Measurements from ENCODE around the gene HTR2A. TPM values are rescaled to one million over a fixed set of nuclear protein-coding genes. Genes with fewer than 3 reads are reported as not detected.
A peak's percentile ranks its signal among the peaks of the same experiment; 100 is the strongest.
"Not testable (repeated sequence)": the region's sequence is repeated elsewhere in the genome, so short reads cannot be mapped to it uniquely, and the experiment has no call there.

The HTR2A gene
- total and polyA plus RNA-seq, 4 donors: 7.1 to 23.5 (median 18.5) TPM

GRCh38 chr13:46831588-46832194 is 65.2 kb downstream of the HTR2A start:
- Histone ChIP-seq H3K27me3 (ENCODE audit: control insufficient read depth, insufficient read depth, low read length) (no peaks in the 10 kb centered on the region), H3K4me1 (ENCODE audit: control insufficient read depth, insufficient read depth, low read length) (no peaks in the 10 kb centered on the region), H3K27ac (ENCODE audit: low read depth, low read length) (no peak overlapping the region), H3K36me3 (ENCODE audit: control insufficient read depth, insufficient read depth, low read length) (no peaks in the 10 kb centered on the region), H3K9me3 (ENCODE audit: control insufficient read depth, insufficient read depth, low read length) (no peaks in the 10 kb centered on the region), H3K4me3 (ENCODE audit: low read depth, low read length) (no peak overlapping the region)
- no CpG with 5 or more reads among the region's 5 CpGs for whole genome bisulfite sequencing (ENCODE audit: insufficient coverage)
- peak; percentile 38 to 95 (median 68) for DNase-seq (ENCODE audit: low read depth in 4 of 6, low spot score in 6 of 6)

DNA sequence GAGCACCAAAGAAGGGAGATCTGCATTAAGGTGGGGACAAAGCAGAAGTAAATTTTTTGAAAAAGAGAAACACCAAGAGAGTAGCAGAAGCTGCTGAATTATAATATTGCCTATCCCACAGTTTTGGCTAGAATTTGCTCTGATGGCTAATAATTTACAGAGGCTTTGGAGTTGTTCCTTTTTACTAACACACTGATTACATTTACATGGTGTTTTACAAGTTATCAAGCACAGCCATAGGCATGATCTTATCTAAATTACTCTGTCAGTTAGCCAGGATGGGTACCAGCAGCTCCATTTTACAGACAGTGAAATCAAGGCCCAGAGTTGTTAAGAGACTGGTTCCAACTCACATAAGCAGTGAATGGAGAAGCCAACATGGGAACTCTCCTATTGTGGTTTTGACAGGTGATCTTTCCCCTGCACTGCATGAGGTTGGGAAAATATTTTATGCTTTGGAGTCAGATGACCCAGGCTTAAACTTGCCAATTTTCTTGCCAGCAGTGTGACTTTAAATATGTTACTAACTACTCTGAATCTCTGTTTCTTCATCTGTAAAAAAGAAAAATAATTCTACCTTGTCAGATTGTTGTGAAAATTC is 66.3 kb downstream of the HTR2A start:
- H3K4me3 ChIP-seq (ENCODE audit: low read depth, low read length): no peak overlapping the region
- H3K4me1 ChIP-seq (ENCODE audit: control insufficient read depth, insufficient read depth, low read length): no peaks in the 10 kb centered on the region
- no peak for DNase-seq (ENCODE audit: low read depth in 4 of 6, low spot score in 6 of 6)
- H3K27me3 ChIP-seq (ENCODE audit: control insufficient read depth, insufficient read depth, low read length): no peaks in the 10 kb centered on the region
- H3K27ac ChIP-seq (ENCODE audit: low read depth, low read length): no peak overlapping the region
- no peaks in the 10 kb centered on the region for H3K9me3 ChIP-seq (ENCODE audit: control insufficient read depth, insufficient read depth, low read length)
- no peaks in the 10 kb centered on the region for H3K36me3 ChIP-seq (ENCODE audit: control insufficient read depth, insufficient read depth, low read length)

- H3K4me1 ChIP-seq (ENCODE audit: control insufficient read depth, insufficient read depth, low read length): no peaks in the 10 kb centered on the region
- no peaks in the 10 kb centered on the region for H3K36me3 ChIP-seq (ENCODE audit: control insufficient read depth, insufficient read depth, low read length)
- H3K27me3 ChIP-seq (ENCODE audit: control insufficient read depth, insufficient read depth, low read length): no peaks in the 10 kb centered on the region
- H3K4me3 ChIP-seq (ENCODE audit: low read depth, low read length): no peak overlapping the region
- no peak overlapping the region for H3K27ac ChIP-seq (ENCODE audit: low read depth, low read length)
- no peaks in the 10 kb centered on the region for H3K9me3 ChIP-seq (ENCODE audit: control insufficient read depth, insufficient read depth, low read length)
- DNase-seq (ENCODE audit: low read depth in 4 of 6, low spot score in 6 of 6): no peak
- no CpG with 5 or more reads among the region's 2 CpGs for WGBS (ENCODE audit: insufficient coverage)
Observed at GRCh38 chr13:46822551-46822950, 74.3 kb downstream of the HTR2A start.

GRCh38 chr13:46817838-46818476 is 78.9 kb downstream of the HTR2A start:
- H3K27ac ChIP-seq (ENCODE audit: low read depth, low read length): no peak overlapping the region

DNA sequence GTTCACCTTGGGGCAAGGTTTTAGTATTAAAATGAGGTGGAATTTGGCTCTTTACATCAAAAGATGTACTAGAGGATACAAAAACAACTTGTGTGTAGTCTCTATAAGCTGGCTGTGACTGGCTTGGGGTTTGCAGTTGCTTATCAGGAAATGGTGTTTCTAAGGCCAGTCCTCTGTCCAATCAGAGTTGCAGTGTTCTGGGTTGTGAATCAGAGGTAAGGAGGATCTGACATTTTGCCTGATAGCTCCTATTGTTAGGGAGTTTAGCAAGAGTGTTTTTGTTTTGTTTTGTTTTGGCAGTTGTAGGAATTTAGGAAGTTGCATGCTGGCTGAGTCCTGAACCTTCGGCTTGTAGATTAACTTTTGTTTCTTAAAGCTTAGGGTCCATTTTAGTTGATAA is 79.8 kb downstream of the HTR2A start:
- no CpG with 5 or more reads among the region's 1 CpG for WGBS (ENCODE audit: insufficient coverage)
- no peaks in the 10 kb centered on the region for H3K36me3 ChIP-seq (ENCODE audit: control insufficient read depth, insufficient read depth, low read length)
- no peaks in the 10 kb centered on the region for H3K27me3 ChIP-seq (ENCODE audit: control insufficient read depth, insufficient read depth, low read length)
- DNase-seq (ENCODE audit: low read depth in 4 of 6, low spot score in 6 of 6): no peak
- H3K27ac ChIP-seq (ENCODE audit: low read depth, low read length): peak overlapping the region; percentile 4
- H3K9me3 ChIP-seq (ENCODE audit: control insufficient read depth, insufficient read depth, low read length): no peaks in the 10 kb centered on the region
- no peaks in the 10 kb centered on the region for H3K4me1 ChIP-seq (ENCODE audit: control insufficient read depth, insufficient read depth, low read length)
- no peak overlapping the region for H3K4me3 ChIP-seq (ENCODE audit: low read depth, low read length)

More at GRCh38 chr13:46817838-46818476, 78.9 kb downstream of the HTR2A start:
- Histone ChIP-seq H3K4me1 (ENCODE audit: control insufficient read depth, insufficient read depth, low read length) (no peaks in the 10 kb centered on the region), H3K4me3 (ENCODE audit: low read depth, low read length) (no peak overlapping the region), H3K9me3 (ENCODE audit: control insufficient read depth, insufficient read depth, low read length) (no peaks in the 10 kb centered on the region), H3K36me3 (ENCODE audit: control insufficient read depth, insufficient read depth, low read length) (no peaks in the 10 kb centered on the region), H3K27me3 (ENCODE audit: control insufficient read depth, insufficient read depth, low read length) (no peaks in the 10 kb centered on the region)
- no peak for DNase-seq (ENCODE audit: low read depth in 4 of 6, low spot score in 6 of 6)
- 89% methylated on average over 13 of the region's 13 CpGs for WGBS (ENCODE audit: insufficient coverage)

GRCh38 chr13:46816371-46816770 is 80.5 kb downstream of the HTR2A start:
- DNase-seq (ENCODE audit: low read depth in 4 of 6, low spot score in 6 of 6): no peak
- 100% methylated on average over 1 of the region's 1 CpG for WGBS (ENCODE audit: insufficient coverage)
- Histone ChIP-seq H3K4me1 (ENCODE audit: control insufficient read depth, insufficient read depth, low read length) (no peaks in the 10 kb centered on the region), H3K27ac (ENCODE audit: low read depth, low read length) (no peak overlapping the region), H3K36me3 (ENCODE audit: control insufficient read depth, insufficient read depth, low read length) (no peaks in the 10 kb centered on the region), H3K27me3 (ENCODE audit: control insufficient read depth, insufficient read depth, low read length) (no peaks in the 10 kb centered on the region), H3K4me3 (ENCODE audit: low read depth, low read length) (no peak overlapping the region), H3K9me3 (ENCODE audit: control insufficient read depth, insufficient read depth, low read length) (no peaks in the 10 kb centered on the region)

- no peaks in the 10 kb centered on the region for H3K4me1 ChIP-seq (ENCODE audit: control insufficient read depth, insufficient read depth, low read length)
- no peaks in the 10 kb centered on the region for H3K9me3 ChIP-seq (ENCODE audit: control insufficient read depth, insufficient read depth, low read length)
Observed at GRCh38 chr13:46812301-46812797, 84.5 kb downstream of the HTR2A start.

GRCh38 chr13:46810440-46810839 is 86.4 kb downstream of the HTR2A start:
- Histone ChIP-seq H3K9me3 (ENCODE audit: control insufficient read depth, insufficient read depth, low read length) (no peaks in the 10 kb centered on the region), H3K4me1 (ENCODE audit: control insufficient read depth, insufficient read depth, low read length) (no peaks in the 10 kb centered on the region), H3K27ac (ENCODE audit: low read depth, low read length) (no peak overlapping the region), H3K4me3 (ENCODE audit: low read depth, low read length) (no peak overlapping the region), H3K36me3 (ENCODE audit: control insufficient read depth, insufficient read depth, low read length) (no peaks in the 10 kb centered on the region), H3K27me3 (ENCODE audit: control insufficient read depth, insufficient read depth, low read length) (no peaks in the 10 kb centered on the region)
- WGBS (ENCODE audit: insufficient coverage): no CpG with 5 or more reads among the region's 5 CpGs
- DNase-seq (ENCODE audit: low read depth in 4 of 6, low spot score in 6 of 6): no peak

More at GRCh38 chr13:46812301-46812797, 84.5 kb downstream of the HTR2A start:
- Histone ChIP-seq H3K4me3 (ENCODE audit: low read depth, low read length) (no peak overlapping the region), H3K36me3 (ENCODE audit: control insufficient read depth, insufficient read depth, low read length) (no peaks in the 10 kb centered on the region), H3K27ac (ENCODE audit: low read depth, low read length) (no peak overlapping the region), H3K27me3 (ENCODE audit: control insufficient read depth, insufficient read depth, low read length) (no peaks in the 10 kb centered on the region)
- no peak for DNase-seq (ENCODE audit: low read depth in 4 of 6, low spot score in 6 of 6)

DNA sequence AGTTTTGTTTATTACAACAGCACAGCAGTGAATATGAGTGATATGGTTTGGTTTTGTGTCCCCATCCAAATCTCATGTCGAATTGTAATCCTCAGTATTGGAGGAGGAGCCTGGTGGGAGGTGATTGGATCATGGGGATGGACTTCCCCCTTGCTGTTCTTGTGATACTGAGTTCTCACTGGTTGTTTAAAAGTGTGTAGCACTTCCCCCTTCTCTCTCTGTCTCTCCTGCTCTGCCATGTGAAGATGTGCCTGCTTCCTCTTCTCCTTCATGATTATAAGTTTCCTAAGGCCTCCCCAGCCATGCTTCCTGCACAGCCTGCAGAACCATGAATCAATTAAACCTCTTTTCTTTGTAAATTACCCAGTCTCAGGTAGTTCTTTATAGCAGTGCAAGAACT is 91.9 kb downstream of the HTR2A start:
- H3K36me3 ChIP-seq (ENCODE audit: control insufficient read depth, insufficient read depth, low read length); DNase-seq (ENCODE audit: low read depth in 4 of 6, low spot score in 6 of 6); H3K4me3 ChIP-seq (ENCODE audit: low read depth, low read length); H3K9me3 ChIP-seq (ENCODE audit: control insufficient read depth, insufficient read depth, low read length); H3K4me1 ChIP-seq (ENCODE audit: control insufficient read depth, insufficient read depth, low read length); H3K27ac ChIP-seq (ENCODE audit: low read depth, low read length); H3K27me3 ChIP-seq (ENCODE audit: control insufficient read depth, insufficient read depth, low read length): not testable (repeated sequence)
- no CpG with 5 or more reads among the region's 1 CpG for WGBS (ENCODE audit: insufficient coverage)

- no peaks in the 10 kb centered on the region for H3K27me3 ChIP-seq (ENCODE audit: control insufficient read depth, insufficient read depth, low read length)
- H3K27ac ChIP-seq (ENCODE audit: low read depth, low read length): no peak overlapping the region
- no peak for DNase-seq (ENCODE audit: low read depth in 4 of 6, low spot score in 6 of 6)
- H3K4me3 ChIP-seq (ENCODE audit: low read depth, low read length): no peak overlapping the region
- H3K9me3 ChIP-seq (ENCODE audit: control insufficient read depth, insufficient read depth, low read length): no peaks in the 10 kb centered on the region
- H3K36me3 ChIP-seq (ENCODE audit: control insufficient read depth, insufficient read depth, low read length): no peaks in the 10 kb centered on the region
- 100% methylated on average over 2 of the region's 3 CpGs for WGBS (ENCODE audit: insufficient coverage)
- no peaks in the 10 kb centered on the region for H3K4me1 ChIP-seq (ENCODE audit: control insufficient read depth, insufficient read depth, low read length)
Observed at GRCh38 chr13:46804391-46804815, 92.5 kb downstream of the HTR2A start.
